Stimulated activated CD4-positive, alpha-beta T cell treated with anti-CD3 and anti-CD28 coated beads, TNF-alpha, amount 100 ng/mL, for 1 hour (primary cell): Measurements from ENCODE around the gene FAM8A1.
"Not testable (repeated sequence)": the region's sequence is repeated elsewhere in the genome, so short reads cannot be mapped to it uniquely, and the experiment has no call there.

Source experiments
- DNase-seq, 3 donors: peaks; one replicate each; pipeline ENCODE4 v3.0.0-alpha.2; 2020; ENCODE audit warnings: low read depth in 3 of 3, low spot score in 1 of 3

The FAM8A1 gene, protein sequence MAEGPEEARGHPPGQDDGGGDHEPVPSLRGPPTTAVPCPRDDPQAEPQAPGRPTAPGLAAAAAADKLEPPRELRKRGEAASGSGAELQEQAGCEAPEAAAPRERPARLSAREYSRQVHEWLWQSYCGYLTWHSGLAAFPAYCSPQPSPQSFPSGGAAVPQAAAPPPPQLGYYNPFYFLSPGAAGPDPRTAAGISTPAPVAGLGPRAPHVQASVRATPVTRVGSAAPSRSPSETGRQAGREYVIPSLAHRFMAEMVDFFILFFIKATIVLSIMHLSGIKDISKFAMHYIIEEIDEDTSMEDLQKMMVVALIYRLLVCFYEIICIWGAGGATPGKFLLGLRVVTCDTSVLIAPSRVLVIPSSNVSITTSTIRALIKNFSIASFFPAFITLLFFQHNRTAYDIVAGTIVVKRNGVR

DNA sequence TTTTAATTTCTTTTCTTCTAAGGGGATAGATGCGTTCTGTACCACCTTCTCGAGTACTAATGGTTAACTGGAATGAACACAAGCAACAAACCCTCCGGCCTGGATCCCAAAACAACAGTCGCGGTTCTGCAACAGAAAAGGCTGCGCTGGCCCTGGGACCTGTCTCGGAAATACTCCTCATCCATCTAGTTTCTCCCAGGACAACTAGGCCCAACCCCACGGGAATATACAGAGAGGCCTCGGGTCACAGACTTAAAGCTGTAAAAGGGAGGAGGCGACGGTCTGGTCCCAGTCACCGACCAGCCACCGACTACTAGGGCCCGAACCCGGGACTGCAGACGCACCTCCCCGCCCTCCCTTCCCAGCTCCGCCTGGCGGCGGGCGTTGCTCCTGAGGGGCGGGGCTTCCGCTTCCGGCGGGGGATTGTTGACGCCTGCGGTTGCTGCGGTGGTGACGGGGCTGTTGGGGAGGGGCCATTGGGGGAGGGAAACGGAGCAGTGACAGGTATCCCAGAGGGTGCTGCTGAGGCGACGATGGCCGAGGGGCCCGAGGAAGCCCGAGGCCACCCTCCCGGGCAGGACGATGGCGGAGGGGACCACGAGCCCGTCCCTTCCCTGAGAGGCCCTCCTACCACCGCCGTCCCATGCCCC is at the start of gene FAM8A1:
Gene FAM8A1 (plus strand): TSS at position 426 of the 650 bp plus-strand sequence. CDS start 108 bp downstream, at position 534.
- DNase-seq, result peak; percentile 86 to 94 (median 88)

DNA sequence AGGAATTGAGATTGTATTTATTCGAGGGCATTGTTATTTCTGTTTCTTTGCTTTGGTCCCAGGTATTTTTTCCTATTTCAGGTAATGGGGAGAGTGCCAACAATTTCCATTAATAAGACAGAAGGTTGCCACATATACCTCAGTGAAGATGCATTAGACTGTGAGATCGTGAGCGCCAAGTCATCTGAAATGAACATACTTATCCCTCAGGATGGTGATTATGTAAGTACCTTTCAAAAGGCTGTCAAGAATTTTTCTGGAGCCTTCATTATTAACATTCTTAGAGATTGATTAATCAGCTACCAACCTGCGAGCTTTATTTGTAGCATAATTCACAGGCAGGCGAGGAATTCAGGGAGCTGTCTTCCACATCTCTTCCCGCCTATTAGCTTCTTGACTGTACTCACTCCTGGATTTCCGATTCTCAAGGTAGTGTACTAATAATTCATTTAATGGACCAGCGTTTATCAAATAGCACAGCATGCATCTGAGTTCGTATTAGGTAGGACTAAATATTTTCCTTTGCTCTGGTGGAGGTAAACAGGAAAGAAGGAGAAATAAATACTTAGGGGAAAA is 48.6 kb upstream of the FAM8A1 start:
- DNase-seq, result no peak

DNA sequence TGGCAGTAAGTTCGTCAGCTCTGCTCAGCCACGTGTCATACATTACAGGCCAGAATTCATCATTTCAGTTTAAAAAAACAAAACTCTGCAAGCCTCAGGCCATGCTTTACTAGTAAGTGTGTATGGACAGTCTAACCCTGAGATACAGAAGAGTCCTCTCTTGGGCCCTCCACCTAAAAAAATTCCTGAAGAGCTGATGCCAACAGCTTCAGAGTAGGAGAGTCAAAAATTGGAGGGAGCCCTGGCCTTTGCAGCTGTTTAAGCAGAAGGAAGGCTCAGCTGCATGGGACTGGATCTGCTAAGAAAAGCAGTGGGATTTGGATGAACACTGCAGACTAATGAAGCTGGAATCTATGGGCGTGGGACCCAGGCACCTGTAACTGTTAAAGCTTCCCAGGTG is 47.2 kb upstream of the FAM8A1 start:
- DNase-seq, result no peak

DNA sequence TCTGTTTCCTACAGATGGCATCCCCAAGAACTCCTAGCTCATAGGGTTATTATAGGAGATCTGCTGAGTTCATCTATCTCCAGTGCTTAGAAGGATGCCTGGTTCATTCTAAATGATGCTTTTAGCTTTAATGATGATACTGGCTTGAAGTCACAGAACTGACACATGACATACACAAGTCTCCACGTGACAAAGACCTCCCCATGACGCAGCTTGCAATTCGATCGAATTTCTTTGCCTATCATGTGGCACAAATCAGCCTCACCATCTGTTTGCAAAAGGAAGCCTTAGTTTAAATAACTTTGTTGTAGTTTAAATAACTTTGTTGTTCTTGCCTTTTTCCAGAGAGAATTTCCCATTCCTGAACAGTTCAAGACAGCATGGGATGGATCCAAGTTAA is 44.1 kb upstream of the FAM8A1 start:
- DNase-seq, result no peak

DNA sequence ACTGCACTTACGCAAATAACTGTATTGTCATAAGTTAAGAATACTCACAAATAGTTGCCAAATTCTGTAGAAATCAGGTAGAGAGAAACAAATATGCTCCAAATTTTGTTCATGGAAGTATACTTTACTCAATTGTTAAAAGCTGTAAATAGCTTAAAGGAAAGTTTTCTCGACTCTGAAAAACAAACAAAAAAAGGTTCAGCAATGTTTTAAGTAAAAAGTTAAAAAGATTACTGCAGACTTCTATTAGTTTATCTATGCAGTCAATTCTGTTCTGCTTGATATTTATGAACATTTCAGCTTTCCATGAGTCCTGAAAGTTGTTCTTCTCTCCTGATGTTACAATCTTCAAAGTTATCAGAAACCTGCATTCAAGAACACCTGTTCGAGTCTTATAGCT is 37.5 kb upstream of the FAM8A1 start:
- no peak for DNase-seq

DNA sequence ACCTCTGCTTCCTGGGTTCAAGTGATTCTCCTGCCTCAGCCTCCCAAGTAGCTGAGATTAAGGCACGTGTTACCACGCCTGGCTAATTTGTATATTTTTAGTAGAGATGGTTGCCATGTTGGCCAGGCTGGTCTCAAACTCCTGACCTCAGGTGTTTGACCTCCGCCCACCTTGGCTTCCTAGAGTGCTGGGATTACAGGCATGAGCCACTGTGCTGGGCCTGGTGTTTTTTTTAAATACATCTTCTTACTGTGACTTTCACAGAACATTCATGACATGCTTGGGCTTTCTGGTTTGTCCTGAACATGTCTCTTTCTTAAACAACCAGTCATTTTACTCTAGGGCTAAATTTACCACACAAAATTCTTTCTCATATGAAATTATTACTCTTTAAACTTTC is 34.7 kb upstream of the FAM8A1 start:
- no peak for DNase-seq

DNA sequence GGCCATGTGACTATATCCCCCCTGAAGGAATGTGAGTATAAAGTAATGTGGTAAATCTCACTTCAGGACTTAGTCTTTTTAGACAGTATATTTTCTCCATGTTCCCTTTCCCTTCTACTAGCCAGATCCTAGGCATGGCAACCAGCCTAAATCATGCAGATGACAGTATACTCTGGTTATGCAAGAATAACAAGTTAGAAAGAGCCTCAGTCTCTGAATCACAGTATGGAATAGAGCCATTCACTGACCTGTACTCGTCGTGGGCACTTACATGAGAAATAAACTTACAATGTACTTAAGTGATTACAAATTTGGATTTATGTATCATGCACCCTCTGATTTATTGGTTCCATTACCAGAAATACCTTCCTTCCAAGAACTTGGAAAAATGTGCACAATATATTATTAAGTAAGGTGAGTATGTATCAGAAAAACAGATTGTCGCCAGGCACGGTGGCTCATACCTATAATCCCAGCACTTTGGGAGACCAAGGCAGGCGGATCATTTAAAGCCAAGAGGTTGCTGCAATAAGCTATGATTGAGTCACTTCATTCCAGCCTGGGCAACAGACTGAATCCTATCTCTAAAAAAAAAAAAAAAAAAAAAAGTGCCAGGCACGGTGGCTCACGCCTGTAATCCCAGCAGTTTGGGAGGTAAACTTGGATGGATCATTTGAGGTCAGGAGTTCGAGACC is 25.1 kb upstream of the FAM8A1 start:
- DNase-seq, result no peak

DNA sequence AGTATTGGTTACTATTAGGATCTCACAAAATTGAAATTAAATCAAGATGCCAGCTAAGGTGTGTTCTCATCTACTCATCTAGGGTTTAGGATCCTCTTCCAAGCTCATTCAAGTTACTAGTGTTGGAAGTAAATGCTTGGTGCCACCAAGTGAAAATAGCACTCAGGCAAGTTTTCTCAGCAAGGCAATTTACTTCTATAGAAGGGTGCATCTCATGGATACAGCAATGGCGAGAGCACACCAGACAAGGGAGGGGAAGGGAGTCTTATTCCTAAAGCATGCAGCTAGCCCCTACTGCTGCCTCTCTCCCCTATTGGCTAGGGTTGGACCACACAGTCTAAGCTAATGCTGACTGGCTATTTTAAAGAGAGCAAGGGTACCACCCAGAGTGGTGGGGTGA is 23.0 kb upstream of the FAM8A1 start:
- DNase-seq, result no peak

DNA sequence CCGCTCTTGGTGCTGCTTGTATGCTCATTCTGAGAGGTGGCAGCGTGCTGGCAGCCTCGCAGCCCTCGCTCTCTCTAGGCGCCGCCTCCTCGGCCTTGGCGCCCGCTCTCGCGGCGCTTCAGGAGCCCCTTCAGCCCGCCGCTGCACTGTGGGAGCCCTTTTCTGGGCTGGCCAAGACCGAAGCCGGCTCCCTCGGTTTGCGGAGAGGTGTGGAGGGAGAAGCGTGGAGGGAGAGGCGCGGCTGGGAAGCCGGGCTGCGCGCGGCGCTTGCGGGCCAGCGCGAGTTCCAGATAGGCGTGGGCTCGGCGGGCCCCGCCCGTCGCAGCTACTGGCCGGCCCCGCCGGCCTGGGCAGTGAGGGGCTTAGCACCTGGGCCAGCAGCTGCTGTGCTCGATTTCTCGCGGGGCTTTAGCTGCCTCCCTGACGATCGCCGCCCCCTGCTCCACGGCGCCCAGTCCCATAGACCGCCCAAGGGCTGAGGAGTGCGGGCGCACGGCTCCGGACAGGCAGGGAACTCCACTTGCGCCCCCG is 19.5 kb upstream of the FAM8A1 start:
- DNase-seq, result peak in 1 of 3 donors; percentile 21

DNA sequence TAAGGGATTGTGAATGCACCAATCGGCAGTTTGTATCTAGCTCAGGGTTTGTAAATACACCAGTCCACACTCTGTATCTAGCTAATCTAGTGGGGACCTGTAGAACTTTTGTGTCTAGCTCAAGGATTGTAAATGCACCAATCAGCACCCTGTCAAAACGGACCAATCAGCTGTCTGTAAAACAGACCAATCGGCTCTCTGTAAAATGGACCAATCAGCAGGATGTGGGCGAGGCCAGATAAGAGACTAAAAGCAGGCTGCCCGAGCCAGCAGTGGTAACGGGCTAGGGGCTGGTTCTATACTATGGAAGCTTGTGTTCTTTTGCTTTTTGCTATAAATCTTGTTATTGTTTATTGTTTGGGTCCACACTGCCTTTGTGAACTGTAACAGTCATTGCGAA is 18.8 kb upstream of the FAM8A1 start:
- DNase-seq, result not testable (repeated sequence)

DNA sequence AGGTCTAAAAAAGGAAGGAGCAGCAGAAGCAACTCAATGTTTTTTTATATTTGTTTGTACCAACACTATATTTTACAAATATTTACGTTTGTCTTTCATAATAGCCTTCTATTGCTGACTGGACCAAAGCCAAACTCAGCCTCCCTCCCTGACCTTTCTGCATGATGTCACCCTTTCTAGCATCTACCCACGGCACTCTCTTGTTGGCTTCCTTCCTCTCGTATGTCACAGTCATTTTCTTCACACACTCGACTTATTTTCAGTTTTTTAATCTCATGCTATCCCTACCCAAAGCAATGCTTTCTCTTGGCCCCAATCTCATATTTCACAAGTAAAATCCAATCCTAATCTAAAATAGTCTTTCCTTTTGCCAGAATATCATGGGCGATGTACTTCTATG is 16.3 kb upstream of the FAM8A1 start:
- DNase-seq, result no peak

DNA sequence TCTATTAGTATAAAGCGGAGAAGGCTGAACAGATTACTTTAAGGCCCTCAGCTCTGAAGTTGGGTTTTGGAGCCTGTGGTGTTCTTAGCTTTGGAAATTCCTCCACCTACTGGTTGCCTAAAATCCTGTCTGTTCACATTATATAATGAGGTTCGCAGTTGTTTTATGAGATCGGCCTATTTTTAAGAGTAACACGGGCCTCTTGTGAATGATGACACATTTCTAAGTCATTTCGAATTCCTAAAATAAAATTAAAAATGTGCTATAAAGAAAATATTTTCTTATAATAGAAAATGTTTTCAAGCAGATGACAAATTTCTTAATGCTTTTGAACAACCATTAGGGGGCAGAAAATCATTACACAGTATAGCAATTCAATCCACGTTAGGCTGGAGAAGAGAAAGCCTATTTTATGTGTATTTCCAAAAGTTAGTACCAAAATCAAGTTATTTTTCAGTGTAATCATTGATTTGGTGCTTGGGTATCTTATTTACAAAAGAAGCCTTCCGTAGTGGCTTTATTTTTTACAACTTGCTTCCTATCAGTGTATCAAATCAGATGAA is 15.8 kb upstream of the FAM8A1 start:
- DNase-seq, result no peak

DNA sequence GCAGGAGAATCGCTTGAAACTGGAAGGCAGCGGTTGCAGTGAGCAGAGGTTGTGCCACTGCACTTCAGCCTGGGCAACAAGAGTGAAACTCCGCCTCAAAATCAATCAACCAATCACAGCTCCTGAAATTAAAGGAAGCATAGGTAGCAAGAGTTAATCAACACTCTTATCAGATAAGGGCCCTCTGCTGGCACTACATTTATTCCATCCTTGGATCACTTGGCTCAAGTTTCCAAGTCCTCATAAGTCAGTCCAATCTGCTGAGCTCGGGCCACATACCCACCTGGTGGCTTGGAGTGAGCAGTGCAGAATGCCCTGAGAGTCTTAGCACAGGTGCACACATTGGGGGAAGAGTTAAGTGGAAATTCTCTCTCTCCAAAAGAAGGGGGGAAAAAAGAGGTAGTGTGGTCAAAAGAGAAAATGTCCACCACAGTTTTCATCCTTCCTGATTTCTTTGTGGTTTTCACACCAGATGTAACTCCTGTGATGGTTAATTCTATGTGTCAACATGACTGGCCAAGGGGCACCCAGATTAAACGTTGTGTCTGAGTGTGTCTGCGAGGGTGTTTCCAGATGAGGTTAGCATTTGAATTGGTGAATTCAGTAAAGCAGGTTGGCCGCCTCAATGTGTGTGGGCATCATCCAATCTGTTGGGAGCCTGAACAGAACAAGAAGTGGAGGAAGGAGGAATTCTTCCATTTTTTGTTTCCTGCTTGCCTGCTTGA is 14.2 kb upstream of the FAM8A1 start:
- DNase-seq, result no peak

DNA sequence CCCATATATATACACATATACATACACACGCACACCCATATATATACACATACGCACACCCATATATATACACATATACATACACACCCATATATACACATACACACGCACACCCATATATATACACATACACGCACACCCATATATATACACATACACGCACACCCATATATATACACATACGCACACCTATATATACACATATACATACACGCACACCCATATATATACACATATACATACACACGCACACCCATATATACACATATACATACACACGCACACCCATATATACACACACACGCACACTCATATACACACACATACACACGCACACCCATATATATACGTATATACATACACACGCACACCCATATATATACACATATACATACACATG is 13.5 kb upstream of the FAM8A1 start:
- DNase-seq, result not testable (repeated sequence)

DNA sequence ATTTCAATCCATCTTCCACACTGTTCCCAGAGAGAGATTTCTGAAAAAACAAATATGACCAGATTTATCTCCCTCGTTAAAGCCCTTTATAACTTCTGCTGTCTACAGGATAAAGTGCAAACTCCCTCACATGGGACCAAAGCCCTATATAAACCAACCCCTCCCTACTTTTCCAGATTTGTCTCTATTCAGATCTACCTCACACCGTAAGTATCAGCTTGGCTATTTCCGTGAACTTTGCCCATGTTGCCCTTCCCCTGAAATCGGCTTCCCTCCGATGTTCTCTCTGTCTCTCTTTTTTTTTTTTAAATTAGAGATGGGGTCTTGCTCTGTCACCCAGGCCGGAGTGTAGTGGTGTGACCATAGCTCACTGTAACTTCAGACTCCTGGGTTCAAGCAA is 12.1 kb upstream of the FAM8A1 start:
- DNase-seq, result no peak

DNA sequence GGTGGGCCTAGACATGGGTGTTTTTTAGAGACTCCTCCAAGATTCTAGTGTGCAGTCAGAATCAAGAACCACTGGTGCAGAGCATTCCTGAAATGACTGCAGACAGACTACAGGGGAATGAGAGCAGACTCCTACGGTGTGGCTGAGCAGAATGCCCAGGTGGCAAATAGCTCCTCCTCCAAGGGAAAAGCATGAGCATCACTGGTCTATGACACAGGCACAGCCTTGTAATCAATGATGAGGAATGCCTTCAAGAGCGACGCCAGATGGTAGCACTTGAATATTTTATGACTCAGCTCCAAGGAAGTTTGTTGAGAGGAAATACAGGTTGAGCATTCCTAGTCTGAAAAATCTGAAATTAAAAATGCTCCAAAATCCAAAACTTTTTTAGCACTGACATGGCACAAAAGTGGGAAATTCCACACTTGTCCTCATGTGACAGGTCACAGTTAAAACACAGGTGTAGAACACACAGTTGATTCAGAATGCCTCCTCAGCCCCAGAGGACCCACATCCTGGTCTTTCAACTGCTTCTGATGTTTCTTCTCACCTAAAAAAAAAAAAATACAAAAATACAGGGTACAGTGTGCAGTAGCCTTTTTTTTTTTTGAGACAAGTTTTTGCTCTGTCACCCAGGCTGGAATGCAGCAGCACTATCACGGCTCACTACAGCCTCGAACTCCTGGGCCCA is 10.6 kb upstream of the FAM8A1 start:
- no peak for DNase-seq

DNA sequence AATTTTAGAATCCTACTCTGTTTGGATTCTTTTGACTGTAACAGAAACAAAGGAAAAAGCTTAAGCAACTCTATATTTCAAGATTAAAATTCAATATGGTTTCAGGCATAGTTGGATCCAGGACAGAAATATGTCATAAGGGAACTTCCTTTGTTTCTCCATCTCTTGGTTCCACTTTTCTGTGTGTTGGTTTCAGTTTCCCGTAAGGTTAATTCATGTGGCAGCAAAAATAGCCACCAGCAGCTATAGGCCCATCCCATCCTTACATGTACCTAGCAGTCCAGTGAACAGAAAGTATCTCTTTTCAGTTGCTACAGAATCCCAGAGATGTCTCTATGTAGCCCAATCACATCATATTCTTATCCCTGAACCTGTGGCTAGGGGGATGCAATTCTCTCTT is 8.8 kb upstream of the FAM8A1 start:
- no peak for DNase-seq

DNA sequence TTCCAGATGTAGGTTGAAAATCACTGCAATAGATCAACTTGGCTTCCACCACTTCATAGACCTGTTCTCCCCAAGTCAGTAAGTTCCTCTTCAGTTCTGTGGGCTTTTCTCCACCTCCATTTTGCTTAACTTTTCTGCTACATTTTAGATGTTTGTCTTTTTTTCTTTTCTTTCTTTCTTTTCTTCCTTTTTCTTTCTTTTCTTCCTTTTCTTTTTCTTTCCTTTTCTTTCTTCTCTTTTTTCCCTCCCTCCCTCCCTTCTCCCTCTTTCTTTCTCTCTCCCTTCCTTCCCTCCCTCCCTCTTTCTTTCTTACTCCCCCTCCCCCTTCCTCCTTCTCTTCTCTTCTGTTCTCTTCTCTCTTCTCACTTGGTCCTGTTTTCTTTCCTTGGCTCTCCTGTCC is 6.9 kb upstream of the FAM8A1 start:
- DNase-seq, result no peak

DNA sequence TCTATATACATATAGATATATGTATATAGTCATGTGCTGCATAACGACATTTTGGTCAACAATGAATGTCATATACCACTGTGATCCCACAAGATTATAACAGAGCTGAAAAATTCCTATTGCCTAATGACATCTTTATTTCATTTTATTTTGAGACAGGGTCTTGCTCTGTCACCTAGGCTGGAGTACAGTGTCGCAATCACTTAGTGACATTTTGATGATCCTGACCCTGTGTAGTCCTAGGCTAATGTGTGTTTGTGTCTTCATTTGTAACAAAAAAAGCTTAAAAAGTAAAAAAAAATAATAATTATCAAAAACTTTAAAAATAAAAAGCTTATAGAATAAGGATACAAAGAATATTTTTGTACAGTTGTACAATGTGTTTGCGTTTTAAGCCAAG is 4.0 kb upstream of the FAM8A1 start:
- no peak for DNase-seq
